Measurements from ENCODE around the gene AFAP1L2.

- TF ChIP-seq, protein P1, sequence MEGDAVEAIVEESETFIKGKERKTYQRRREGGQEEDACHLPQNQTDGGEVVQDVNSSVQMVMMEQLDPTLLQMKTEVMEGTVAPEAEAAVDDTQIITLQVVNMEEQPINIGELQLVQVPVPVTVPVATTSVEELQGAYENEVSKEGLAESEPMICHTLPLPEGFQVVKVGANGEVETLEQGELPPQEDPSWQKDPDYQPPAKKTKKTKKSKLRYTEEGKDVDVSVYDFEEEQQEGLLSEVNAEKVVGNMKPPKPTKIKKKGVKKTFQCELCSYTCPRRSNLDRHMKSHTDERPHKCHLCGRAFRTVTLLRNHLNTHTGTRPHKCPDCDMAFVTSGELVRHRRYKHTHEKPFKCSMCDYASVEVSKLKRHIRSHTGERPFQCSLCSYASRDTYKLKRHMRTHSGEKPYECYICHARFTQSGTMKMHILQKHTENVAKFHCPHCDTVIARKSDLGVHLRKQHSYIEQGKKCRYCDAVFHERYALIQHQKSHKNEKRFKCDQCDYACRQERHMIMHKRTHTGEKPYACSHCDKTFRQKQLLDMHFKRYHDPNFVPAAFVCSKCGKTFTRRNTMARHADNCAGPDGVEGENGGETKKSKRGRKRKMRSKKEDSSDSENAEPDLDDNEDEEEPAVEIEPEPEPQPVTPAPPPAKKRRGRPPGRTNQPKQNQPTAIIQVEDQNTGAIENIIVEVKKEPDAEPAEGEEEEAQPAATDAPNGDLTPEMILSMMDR (IDR thresholded peaks at IDR 0.05): no peak
- TF ChIP-seq POLR2A (IDR thresholded peaks at IDR 0.05) (no peak), POLR2AphosphoS5 (IDR thresholded peaks at IDR 0.05) (no peak)
These were observed 91.2 kb downstream of the AFAP1L2 start for GRCh38 chr10:114313139-114313538.

Data from stomach (tissue), 4 donors.